Fibroblast of gingiva (primary cell): ENCODE data around the gene SP4.
"Not testable (repeated sequence)": the region's sequence is repeated elsewhere in the genome, so short reads cannot be mapped to it uniquely, and the experiment has no call there.

ENCODE experiments used
- DNase-seq: peaks from one replicate; pipeline ENCODE4 v3.0.0-alpha.2; 2011; ENCODE audit warnings: low read depth

Gene SP4

DNA sequence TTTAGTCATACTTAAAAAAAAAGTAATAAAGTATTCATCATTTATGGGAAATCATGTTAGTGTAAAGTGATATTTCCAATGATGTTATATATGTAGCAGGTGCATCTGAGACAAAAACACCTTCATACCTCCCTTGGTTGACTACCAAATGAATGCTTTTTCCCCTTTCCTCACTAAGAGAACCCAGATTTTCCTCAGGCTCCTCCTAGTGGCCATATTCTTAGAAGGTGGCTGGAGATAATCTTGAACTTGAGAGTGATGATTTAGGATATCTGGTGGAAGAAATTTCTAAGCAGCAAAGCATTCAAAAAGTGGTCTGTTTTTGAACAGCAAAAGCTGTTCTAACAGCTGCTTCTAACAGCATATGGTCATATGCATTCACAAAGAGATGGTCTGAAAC, 98.1 kb downstream of the SP4 start:
- DNase-seq, result no peak

GRCh38 chr7:21526448-21526847, 98.6 kb downstream of the SP4 start:
- DNase-seq, result no peak

DNA sequence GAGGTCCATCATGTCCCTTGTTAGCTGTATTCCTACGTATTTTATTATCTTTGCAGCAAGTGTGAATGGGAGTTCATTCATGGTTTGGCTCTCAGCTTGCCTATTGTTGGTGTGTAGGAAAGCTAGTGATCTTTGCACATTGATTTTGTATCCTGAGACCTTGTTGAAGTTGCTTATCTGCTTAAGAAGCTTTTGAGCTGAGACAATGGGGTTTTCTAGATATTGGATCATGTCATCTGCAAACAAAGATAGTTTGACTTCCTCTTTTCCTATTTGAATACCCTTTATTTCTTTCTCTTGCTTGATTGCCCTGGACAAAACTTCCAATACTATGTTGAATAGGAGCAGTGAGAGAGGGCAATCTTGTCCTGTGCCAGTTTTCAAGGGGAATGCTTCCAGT, 104.6 kb downstream of the SP4 start:
- not testable (repeated sequence) for DNase-seq

- DNase-seq, result not testable (repeated sequence)
Measured at GRCh38 chr7:21533646-21534045, 105.8 kb downstream of the SP4 start.

- DNase-seq, result not testable (repeated sequence)
Measured at GRCh38 chr7:21536445-21537118, 108.7 kb downstream of the SP4 start.

DNA sequence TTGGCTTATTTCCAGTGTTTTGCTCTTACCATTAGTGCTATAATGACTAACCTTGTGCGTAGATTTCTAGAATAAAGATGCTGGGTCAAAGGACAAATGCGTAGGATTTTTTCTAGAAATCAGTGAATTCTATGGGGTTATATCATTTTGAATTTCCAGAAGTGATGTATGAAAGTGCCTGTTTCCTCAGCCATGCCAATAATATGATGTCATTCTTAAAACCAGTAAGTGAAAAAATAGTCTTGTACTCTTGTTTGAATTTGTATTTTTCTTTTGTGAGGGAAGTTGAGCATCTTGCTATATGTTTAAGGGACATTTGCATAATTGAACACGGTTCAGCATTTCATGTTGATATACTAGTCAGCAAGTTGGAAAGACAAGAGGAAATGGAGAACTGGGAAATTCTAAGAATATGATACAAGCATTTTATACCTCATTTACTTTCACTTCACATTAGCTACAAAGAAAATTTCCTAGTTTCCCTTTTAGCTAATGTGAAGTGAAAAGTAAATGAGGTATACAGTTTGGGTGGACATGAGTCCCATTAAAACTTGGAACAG, 111.1 kb downstream of the SP4 start:
- DNase-seq, result no peak

- DNase-seq, result no peak
Measured at GRCh38 chr7:21542891-21543527, 115.1 kb downstream of the SP4 start, which contains the start of gene DNAH11. TSS of gene DNAH11 (plus strand) at chr7:21543039. CDS start at chr7:21543246, 207 bp downstream.

GRCh38 chr7:21543528-21544302, 115.8 kb downstream of the SP4 start:
- no peak for DNase-seq

- no peak for DNase-seq
Measured at GRCh38 chr7:21544303-21544656, 116.4 kb downstream of the SP4 start.

DNA sequence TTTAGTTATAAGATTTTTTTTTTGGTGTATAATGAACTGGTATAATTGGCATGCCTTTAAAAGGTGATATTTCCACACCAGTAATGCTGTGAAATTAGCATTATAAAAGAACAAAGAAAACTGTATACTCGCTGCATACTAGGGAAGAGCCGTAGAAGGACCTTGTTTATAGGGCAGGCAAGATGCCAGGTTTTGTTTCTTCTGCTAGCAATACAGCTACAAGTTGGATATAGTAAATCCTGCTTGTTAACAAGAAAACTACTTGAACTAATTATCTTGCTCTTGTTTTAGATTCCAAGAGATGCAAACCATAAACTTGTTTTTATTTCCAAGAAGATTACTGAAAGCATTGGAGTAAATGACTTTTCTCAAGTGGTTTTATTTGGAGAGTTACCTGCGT, 116.8 kb downstream of the SP4 start:
- no peak for DNase-seq

GRCh38 chr7:21547501-21547900, 119.6 kb downstream of the SP4 start:
- no peak for DNase-seq

DNA sequence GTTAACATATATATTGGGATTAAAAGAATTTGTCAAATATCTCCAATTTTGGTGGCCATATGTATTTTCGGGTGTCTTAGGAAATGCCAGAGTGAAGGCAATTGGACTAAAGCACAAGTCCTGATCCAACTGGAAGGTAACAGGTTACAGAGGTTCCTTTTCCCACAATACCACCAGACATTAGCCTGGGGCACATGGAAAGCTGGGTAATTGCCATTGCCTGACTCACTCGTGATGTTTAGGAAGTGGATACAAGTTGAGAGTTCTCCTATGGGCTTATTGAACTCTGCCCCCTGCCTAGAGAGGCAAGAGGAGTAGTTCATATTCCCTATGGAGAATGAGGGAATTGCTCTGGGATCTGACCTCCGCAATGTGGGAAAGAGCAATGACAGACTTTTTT, 120.6 kb downstream of the SP4 start:
- DNase-seq, result no peak

DNA sequence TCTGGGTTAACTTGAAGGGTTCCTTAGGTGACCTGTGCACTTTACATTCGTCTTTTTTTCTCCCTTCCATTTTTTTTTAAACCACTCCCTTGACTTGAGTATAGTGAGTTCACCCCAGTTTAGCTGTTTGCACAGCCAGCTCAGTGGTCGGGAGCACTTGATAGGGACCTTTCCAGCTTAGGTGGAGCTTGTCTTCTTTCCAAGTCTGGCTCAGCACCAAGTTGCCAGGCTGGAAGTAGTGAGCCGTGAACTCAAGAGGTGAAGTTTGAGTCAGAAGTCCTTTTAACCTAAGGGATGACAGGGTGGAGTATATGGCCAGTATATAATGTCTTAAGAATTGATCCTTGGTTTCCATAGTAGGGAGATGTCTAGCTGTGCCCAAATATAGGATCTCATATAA, 122.2 kb downstream of the SP4 start:
- DNase-seq, result no peak

DNA sequence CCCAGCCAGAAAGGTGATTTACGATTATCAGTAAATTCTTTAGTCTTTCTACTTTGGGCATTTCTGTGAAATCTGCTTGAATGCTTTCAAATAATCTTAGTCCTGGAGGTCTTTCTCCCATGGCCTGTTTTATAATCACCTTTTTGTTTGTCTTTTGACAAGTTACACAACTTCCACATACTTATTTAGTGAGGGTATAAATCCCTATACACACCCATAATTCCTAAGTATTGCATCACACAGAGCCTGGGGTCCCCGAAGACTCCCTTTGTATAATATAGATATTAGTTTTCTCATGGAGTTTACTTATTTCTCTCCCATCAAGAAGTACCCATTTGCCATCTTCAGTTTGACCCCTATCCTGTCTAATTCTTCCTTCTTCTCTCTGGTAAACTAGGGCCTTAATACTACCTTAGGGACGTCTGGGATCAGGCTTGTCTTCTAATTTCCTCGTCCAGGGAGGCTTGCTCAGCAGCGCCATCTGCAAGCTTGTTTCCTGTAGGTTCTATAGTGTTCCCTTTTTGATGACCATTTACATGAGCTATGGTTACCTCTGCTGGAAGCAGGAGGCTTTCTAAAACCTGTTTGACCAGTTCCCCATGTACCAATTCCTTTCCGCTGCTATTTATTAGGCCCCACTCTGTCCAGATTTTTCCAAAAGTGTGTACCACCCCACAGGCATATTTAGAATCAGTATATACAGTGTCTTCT, 123.1 kb downstream of the SP4 start:
- DNase-seq, result no peak

DNA sequence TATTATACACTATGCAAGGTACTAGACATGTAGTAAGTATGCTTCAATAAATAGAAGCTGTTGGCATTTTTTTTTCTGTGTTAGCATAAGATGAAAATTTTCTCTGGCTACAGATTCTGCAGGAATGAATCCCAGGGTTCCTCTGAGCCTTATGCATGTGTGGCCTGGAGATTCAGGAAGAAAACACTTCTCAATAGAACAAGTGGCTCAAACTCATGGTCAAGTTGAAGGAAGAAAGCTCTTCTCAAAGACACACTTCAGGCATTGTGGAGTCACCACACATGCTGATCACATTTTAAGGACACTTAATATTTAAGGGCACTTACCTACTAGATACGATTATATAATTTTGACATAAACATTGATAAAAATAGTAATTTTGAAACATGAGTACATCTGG, 134.5 kb downstream of the SP4 start:
- no peak for DNase-seq
